H1 (cell line): ENCODE data around the gene COL4A2. TPM values are rescaled to one million over a fixed set of nuclear protein-coding genes. Genes with fewer than 3 reads are reported as not detected.

Source experiments
- CTCF ChIA-PET: fragments of 300-600 bp; sonication (Branson Sonifier 250); formaldehyde crosslinking; loops from one replicate; lab custom pipeline; 2021; ENCODE audit not compliant: partially characterized antibody; lab: Charles Lee
- POLR2A ChIA-PET: fragments of 300-600 bp; sonication (Branson Sonifier 250); formaldehyde crosslinking; loops from one replicate; lab custom pipeline; 2021; ENCODE audit warnings: inconsistent platforms; ENCODE audit not compliant: partially characterized antibody; lab: Charles Lee
- DNase-seq, 2 experiments: peaks; one replicate each; pipeline versions ENCODE4 v3.0.0 to v3.0.0-alpha.2; 2010 to 2022; ENCODE audit warnings: low spot score in 2 of 2, low read depth in 1 of 2, mixed read lengths in 1 of 2
- FAIRE-seq: peaks from 2 replicates; lab custom pipeline; 2011; peaks lifted over from hg19 to GRCh38; lab: Jason Lieb, UNC
- H2AFZ ChIP-seq: 2 replicates; pipeline ENCODE4 v1.8.1; 2012; ENCODE audit warnings: low read length, inconsistent platforms
- H2AK5ac ChIP-seq: 2 replicates; pipeline ENCODE4 v1.6.1; 2013; ENCODE audit warnings: low read depth, low read length
- H2BK120ac ChIP-seq: replicated peaks from 2 replicates; pipeline ENCODE3; 2013; ENCODE audit warnings: low read depth, low read length, inconsistent platforms
- H2BK12ac ChIP-seq: 2 replicates; pipeline ENCODE4 v1.6.1; 2013; ENCODE audit warnings: low read depth, low read length
- H2BK15ac ChIP-seq: 2 replicates; pipeline ENCODE4 v1.6.1; 2013; ENCODE audit warnings: low read length
- H2BK20ac ChIP-seq: 2 replicates; pipeline ENCODE4 v1.6.1; 2013; ENCODE audit warnings: low read length
- H2BK5ac ChIP-seq: 2 replicates; pipeline ENCODE4 v1.6.1; 2013; ENCODE audit warnings: low read depth, low read length
- H3K14ac ChIP-seq: 2 replicates; pipeline ENCODE4 v1.6.1; 2013; ENCODE audit warnings: inconsistent platforms; ENCODE audit not compliant: insufficient read length
- H3K18ac ChIP-seq: 2 replicates; pipeline ENCODE4 v1.6.1; 2013; ENCODE audit warnings: low read length; ENCODE audit errors: extremely low read depth
- H3K23ac ChIP-seq: 2 replicates; pipeline ENCODE4 v1.6.1; 2013; ENCODE audit warnings: inconsistent platforms; ENCODE audit not compliant: insufficient read length
- H3K23me2 ChIP-seq: 2 replicates; pipeline ENCODE4 v1.6.1; 2013; ENCODE audit warnings: low read depth, low read length
- H3K27ac ChIP-seq: 2 replicates; pipeline ENCODE4 v1.6.1; 2011; ENCODE audit warnings: low read depth, low read length, inconsistent platforms
- H3K27me3 ChIP-seq, 4 experiments: replicated peaks in 1 of 4; 1 replicate in 1 of 4; 2 replicates in 3 of 4; pipeline versions ENCODE4 v1.6.1 to v1.8.1; 2011 to 2013; ENCODE audit warnings: low read length in 3 of 4, mild to moderate bottlenecking in 3 of 4, inconsistent platforms in 2 of 4, mixed read lengths in 2 of 4, moderate library complexity in 1 of 4; ENCODE audit not compliant: control insufficient read depth in 3 of 4, insufficient read depth in 3 of 4; ENCODE audit errors: extremely low read depth in 1 of 4
- H3K36me3 ChIP-seq, 4 experiments: 2 replicates each; pipeline versions ENCODE4 v1.6.1 to v1.8.1; 2011 to 2013; ENCODE audit warnings: mild to moderate bottlenecking in 4 of 4, low read length in 3 of 4, moderate library complexity in 2 of 4, control low read depth in 1 of 4, inconsistent platforms in 1 of 4; ENCODE audit not compliant: insufficient read depth in 4 of 4, control insufficient read depth in 2 of 4
- H3K4ac ChIP-seq: replicated peaks from 2 replicates; pipeline ENCODE3; 2013; ENCODE audit warnings: low read length, low read depth, mixed read lengths, inconsistent platforms; ENCODE audit not compliant: insufficient read length
- H3K4me1 ChIP-seq, 4 experiments: replicated peaks in 1 of 4; 1 replicate in 1 of 4; 2 replicates in 3 of 4; pipeline versions ENCODE4 v1.6.1 to v1.8.1; 2011 to 2013; ENCODE audit warnings: low read length in 3 of 4, inconsistent platforms in 2 of 4, mixed read lengths in 1 of 4; ENCODE audit not compliant: insufficient read depth in 4 of 4, control insufficient read depth in 3 of 4
- H3K4me2 ChIP-seq, 2 experiments: 2 replicates each; pipeline versions ENCODE4 v1.6.1 to v1.8.1; 2011 to 2013; ENCODE audit warnings: low read depth in 2 of 2, low read length in 2 of 2, control low read depth in 1 of 2, inconsistent platforms in 1 of 2, mild to moderate bottlenecking in 1 of 2; ENCODE audit not compliant: insufficient read depth in 1 of 2
- H3K4me3 ChIP-seq, 4 experiments: fragments of 200-600, 300-600 bp in 1 of 4; sonication (generic), shearing (Covaris generic), sonication (Bioruptor Twin) in 1 of 4; 2 replicates each; pipeline versions ENCODE4 v1.5.1 to v1.8.1; 2011 to 2016; ENCODE audit warnings: low read length in 4 of 4, low read depth in 3 of 4, control low read depth in 2 of 4, inconsistent platforms in 2 of 4, mild to moderate bottlenecking in 2 of 4, mixed read lengths in 1 of 4, moderate library complexity in 1 of 4; ENCODE audit not compliant: insufficient read depth in 2 of 4; ENCODE audit errors: extremely low read depth in 1 of 4
- H3K56ac ChIP-seq: replicated peaks from 2 replicates; pipeline ENCODE3; 2013; ENCODE audit warnings: low read depth, mild to moderate bottlenecking, mixed read lengths, low read length, inconsistent platforms; ENCODE audit not compliant: insufficient read length
- H3K79me1 ChIP-seq: 2 replicates; pipeline ENCODE4 v1.6.1; 2013; ENCODE audit warnings: low read depth, low read length, control low read depth
- H3K79me2 ChIP-seq, 2 experiments: 2 replicates each; pipeline versions ENCODE4 v1.6.1 to v1.8.1; 2012 to 2013; ENCODE audit warnings: low read length in 2 of 2, mild to moderate bottlenecking in 2 of 2, inconsistent platforms in 1 of 2; ENCODE audit not compliant: insufficient read depth in 2 of 2, control insufficient read depth in 1 of 2
- H3K9ac ChIP-seq, 4 experiments: replicated peaks in 1 of 4; 1 replicate in 1 of 4; 2 replicates in 3 of 4; pipeline versions ENCODE4 v1.6.1 to v1.8.1; 2011 to 2013; ENCODE audit warnings: low read depth in 3 of 4, low read length in 3 of 4, control low read depth in 2 of 4, mild to moderate bottlenecking in 2 of 4, moderate library complexity in 2 of 4, inconsistent platforms in 1 of 4; ENCODE audit errors: extremely low read depth in 1 of 4
- H3K9me3 ChIP-seq, 2 experiments: 2 replicates each; pipeline versions ENCODE4 v1.6.1 to v1.8.1; 2012 to 2013; ENCODE audit warnings: mild to moderate bottlenecking in 2 of 2, moderate library complexity in 2 of 2, control low read depth in 1 of 2, inconsistent platforms in 1 of 2, low read depth in 1 of 2, low read length in 1 of 2, mixed read lengths in 1 of 2; ENCODE audit not compliant: insufficient read depth in 2 of 2
- H4K20me1 ChIP-seq, 2 experiments: replicated peaks in 1 of 2; 2 replicates each; pipeline versions ENCODE3 to v1.8.1; 2011 to 2013; ENCODE audit warnings: inconsistent platforms in 2 of 2, low read length in 2 of 2, mild to moderate bottlenecking in 1 of 2; ENCODE audit not compliant: insufficient read depth in 2 of 2, control insufficient read depth in 1 of 2
- H4K5ac ChIP-seq: 2 replicates; pipeline ENCODE4 v1.6.1; 2013; ENCODE audit warnings: low read length, low read depth, mixed read lengths, inconsistent platforms; ENCODE audit not compliant: insufficient read length
- H4K8ac ChIP-seq: 2 replicates; pipeline ENCODE4 v1.8.0; 2013; ENCODE audit warnings: mild to moderate bottlenecking, moderate library complexity, low read length, inconsistent platforms; ENCODE audit not compliant: insufficient read depth; ENCODE audit errors: extremely low read depth
- H4K91ac ChIP-seq: replicated peaks from 2 replicates; pipeline ENCODE3; 2013; ENCODE audit warnings: low read length, mixed read lengths, inconsistent platforms; ENCODE audit not compliant: insufficient read length
- CREB1 ChIP-seq: IDR thresholded peaks from 2 replicates; pipeline ENCODE4 v1.6.1; 2012; ENCODE audit warnings: inconsistent platforms
- E2F6 ChIP-seq: IDR thresholded peaks from 2 replicates; pipeline ENCODE4 v1.6.1; 2012; ENCODE audit warnings: inconsistent platforms
- EP300 ChIP-seq, 2 experiments: IDR thresholded peaks; 1 replicate in 1 of 2; 2 replicates in 1 of 2; pipeline ENCODE4 v1.6.1; 2011 to 2012; ENCODE audit warnings: low read depth in 2 of 2, low read length in 2 of 2, mild to moderate bottlenecking in 2 of 2, borderline replicate concordance in 1 of 2, inconsistent platforms in 1 of 2, moderate library complexity in 1 of 2
- GABPA ChIP-seq: IDR thresholded peaks from 2 replicates; pipeline ENCODE4 v1.6.1; 2011; ENCODE audit warnings: mild to moderate bottlenecking, low read length, moderate library complexity, borderline replicate concordance; ENCODE audit not compliant: insufficient read depth
- KDM5A ChIP-seq: fragments of 200-600 bp; IDR thresholded peaks from 2 replicates; pipeline ENCODE4 v1.7.1; 2012; ENCODE audit warnings: mild to moderate bottlenecking, low read length, inconsistent platforms, mixed read lengths
- MAFK ChIP-seq: IDR thresholded peaks from 2 replicates; pipeline ENCODE4 v1.6.1; 2012; ENCODE audit warnings: low read depth, mild to moderate bottlenecking, improper control_type of control experiment, low read length
- MAX ChIP-seq: IDR thresholded peaks from 2 replicates; pipeline ENCODE4 v1.6.1; 2012; ENCODE audit warnings: inconsistent platforms
- NANOG ChIP-seq: IDR thresholded peaks from 2 replicates; pipeline ENCODE4 v1.6.1; 2011; ENCODE audit warnings: low read length, low read depth, mild to moderate bottlenecking, inconsistent platforms; ENCODE audit not compliant: insufficient read depth, poor library complexity, severe bottlenecking
- RAD21 ChIP-seq, 2 experiments: IDR thresholded peaks in 1 of 2; conservative IDR thresholded peaks in 1 of 2; 2 replicates each; pipeline ENCODE4 v1.6.1; 2011; ENCODE audit warnings: low read depth in 2 of 2, low read length in 2 of 2, improper control_type of control experiment in 1 of 2, inconsistent platforms in 1 of 2, mild to moderate bottlenecking in 1 of 2, moderate library complexity in 1 of 2
- SIN3A ChIP-seq, 2 experiments: IDR thresholded peaks in 1 of 2; conservative IDR thresholded peaks in 1 of 2; 2 replicates each; pipeline ENCODE4 v1.6.1; 2011 to 2012; ENCODE audit warnings: low read length in 2 of 2, improper control_type of control experiment in 1 of 2, low read depth in 1 of 2, mild to moderate bottlenecking in 1 of 2
- SIRT6 ChIP-seq: IDR thresholded peaks from one replicate; pipeline ENCODE4 v1.7.1; 2012; ENCODE audit warnings: low read length, inconsistent platforms
- SUZ12 ChIP-seq: fragments of 200-600 bp; sonication (generic); IDR thresholded peaks from 2 replicates; pipeline ENCODE4 v1.6.1; 2012; ENCODE audit warnings: mild to moderate bottlenecking, inconsistent platforms, low read length, moderate library complexity, mixed read lengths
- WGBS, 2 experiments: shearing (Covaris generic) in 1 of 2; methylation state at CpG; one replicate each; pipeline versions ENCODE4 v1.1.6 to v1.1.7; 2013 to 2015; ENCODE audit warnings: low lambda C conversion rate in 2 of 2, mixed read lengths in 2 of 2, inconsistent platforms in 1 of 2, low coverage in 1 of 2, missing lambda C conversion rate in 1 of 2; ENCODE audit not compliant: insufficient replicate concordance in 2 of 2, insufficient coverage in 1 of 2, insufficient read length in 1 of 2; ENCODE audit errors: extremely low coverage in 1 of 2, missing lambda C conversion rate in 1 of 2; 5-methylcytosine and 5-hydroxymethylcytosine counted together
- polyA plus RNA-seq, 7 experiments: library from polyadenylated mRNA; depleted of rRNA in 3 of 7; stranded (reverse) in 5 of 7; unstranded in 2 of 7; fragments of >200 nt in 5 of 7; fragments of 200-250 nt in 2 of 7; gene quantifications; 1 replicate in 5 of 7; 2 replicates in 1 of 7; 4 replicates in 1 of 7; pipeline versions ENCODE4 v1.2.1 to v1.2.3, GENCODE V29; 2011 to 2013; ENCODE audit warnings: missing spikeins in 2 of 7, mixed read lengths in 2 of 7
- total RNA-seq: library from RNA; stranded (reverse); fragmentation: NEBNext Ultra II Directional; extraction: Animal tissue kit (Norgen Biotek cat#: 25700); gene quantifications from 2 replicates; pipeline ENCODE4 v1.2.1, GENCODE V29; 2021

The COL4A2 gene
- total and polyA plus RNA-seq, 2 of the 8 experiments (the other 6 are each of a cell fraction or from before 2014, with no cell fraction given): 80.4 to 87.3 TPM

- Histone ChIP-seq H4K5ac (no peak overlapping the region), H3K18ac (no peak overlapping the region), H2BK15ac (no peak overlapping the region), H3K4ac (no peak overlapping the region), H3K23me2 (no peaks in the 10 kb centered on the region), H3K23ac (no peak overlapping the region), H2BK5ac (no peak overlapping the region), H3K9ac (no peak overlapping the region), H3K4me2 (no peak overlapping the region), H3K27ac (no peak overlapping the region), H3K14ac (no peak overlapping the region), H3K4me3 (no peak overlapping the region), H3K36me3 (peaks cover 5 to 63% (median 40%) of the 10 kb centered on the region in 4 experiments; a peak in 7 of 8 replicates), H3K9me3 (peaks cover 3 to 10% of the 10 kb centered on the region in 2 experiments; a peak in 2 of 4 replicates), H4K8ac (no peak overlapping the region), H4K20me1 (no peaks in the 10 kb centered on the region), H3K79me2 (no peaks in the 10 kb centered on the region), H2AFZ (no peak overlapping the region), H2BK12ac (no peak overlapping the region), H3K4me1 (no peaks in the 10 kb centered on the region), H3K56ac (no peak overlapping the region), H2BK120ac (no peak overlapping the region), H2AK5ac (no peak overlapping the region), H3K27me3 (no peaks in the 10 kb centered on the region), H3K79me1 (no peaks in the 10 kb centered on the region; the same call in 1 of the 2 replicates), H2BK20ac (no peak overlapping the region), H4K91ac (no peak overlapping the region)
- CTCF ChIA-PET: interaction anchor here (0.6 kb wide), 1 partner anchor 44 kb away, joined by 3 read pairs; no protein-coding TSS in a partner anchor
- POLR2A ChIA-PET: no interaction called here
- WGBS, 2 experiments: 95% methylated on average over 5 of the region's 5 CpGs; no CpG with 5 or more reads in 1 of the 2 experiments
- DNase-seq (no peak), FAIRE-seq (no peak)
- TF ChIP-seq SIN3A (conservative IDR thresholded peaks at IDR 0.05 in 1 of 2, IDR thresholded peaks at IDR 0.05 in 1 of 2; ENCODE audit: low read depth in 1 of 2, low read length in 2 of 2) (no peak), MAX (no peak), CREB1 (no peak), NANOG (no peak), MAFK (no peak), SIRT6 (no peak), SUZ12 (no peak), GABPA (no peak), E2F6 (no peak), KDM5A (no peak), RAD21 (IDR thresholded peaks at IDR 0.05 in 1 of 2, conservative IDR thresholded peaks at IDR 0.05 in 1 of 2; ENCODE audit: low read depth in 2 of 2, low read length in 2 of 2) (no peak), EP300 (IDR thresholded peaks at IDR 0.05; ENCODE audit: borderline replicate concordance in 1 of 2, low read depth in 2 of 2, low read length in 2 of 2) (no peak)
Observed at GRCh38 chr13:110498327-110498726, 191.2 kb downstream of the COL4A2 start.
